SIG-M5 treated with dmso at 0.1 percent for 504 hours (cell line): ENCODE results near the gene MAP2K6.

Experiments used
- DNase-seq: peaks from one replicate; lab custom pipeline; 2025; ENCODE audit not compliant: unreplicated experiment; lab: John Stamatoyannopoulos, UW

Gene MAP2K6

DNA sequence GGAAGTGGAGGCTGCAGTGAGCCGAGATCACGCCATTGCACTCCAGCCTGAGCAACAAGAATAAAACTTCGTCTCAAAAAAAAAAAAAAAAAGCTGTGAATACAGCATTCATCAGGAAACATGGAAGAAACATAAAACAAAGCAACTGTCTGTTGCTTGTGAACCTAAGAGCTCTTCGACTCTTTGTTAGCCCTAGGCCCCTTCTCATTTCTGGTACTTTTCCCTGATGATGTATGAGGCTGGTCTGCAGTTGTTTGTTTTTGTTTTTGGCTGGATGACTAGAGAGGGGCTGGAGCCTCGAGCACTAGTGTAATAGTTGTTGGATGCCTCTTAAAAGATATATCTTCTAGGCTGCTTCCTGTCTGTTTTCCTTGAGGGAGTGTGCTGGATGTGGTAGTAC lies 113.5 kb downstream of the MAP2K6 start:
- no peak for DNase-seq

- no peak for DNase-seq
Measured at GRCh38 chr17:69533481-69534234, 119.2 kb downstream of the MAP2K6 start.

- DNase-seq: no peak
Measured at GRCh38 chr17:69534235-69534621, 119.7 kb downstream of the MAP2K6 start.

DNA sequence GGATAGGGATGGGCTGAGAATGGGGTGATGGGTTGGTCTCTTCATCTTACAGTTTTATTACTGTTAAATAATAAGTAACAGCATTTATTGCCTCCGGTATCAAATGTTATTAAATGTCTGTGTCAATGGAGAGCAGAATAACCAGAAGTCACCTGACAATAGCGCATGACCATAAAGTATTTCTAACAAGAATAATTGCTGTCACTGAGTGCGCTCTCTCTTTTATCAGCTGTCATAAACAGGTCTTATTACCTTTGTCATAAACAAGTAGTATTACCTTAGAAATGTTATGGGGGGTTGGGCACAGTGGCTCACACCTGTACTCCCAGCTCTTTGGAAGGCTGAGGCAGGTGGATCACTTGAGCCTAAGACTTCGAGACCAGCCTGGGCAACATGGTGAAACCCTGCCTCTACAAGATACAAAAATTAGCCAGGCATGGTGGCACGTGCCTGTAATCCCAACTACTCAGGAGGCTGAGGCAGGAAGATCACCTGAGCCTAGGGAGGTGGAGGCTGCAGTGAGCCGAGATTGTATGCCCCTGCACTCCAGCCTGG lies 120.6 kb downstream of the MAP2K6 start:
- DNase-seq: no peak

GRCh38 chr17:69538795-69539194 lies 124.3 kb downstream of the MAP2K6 start:
- no peak for DNase-seq

DNA sequence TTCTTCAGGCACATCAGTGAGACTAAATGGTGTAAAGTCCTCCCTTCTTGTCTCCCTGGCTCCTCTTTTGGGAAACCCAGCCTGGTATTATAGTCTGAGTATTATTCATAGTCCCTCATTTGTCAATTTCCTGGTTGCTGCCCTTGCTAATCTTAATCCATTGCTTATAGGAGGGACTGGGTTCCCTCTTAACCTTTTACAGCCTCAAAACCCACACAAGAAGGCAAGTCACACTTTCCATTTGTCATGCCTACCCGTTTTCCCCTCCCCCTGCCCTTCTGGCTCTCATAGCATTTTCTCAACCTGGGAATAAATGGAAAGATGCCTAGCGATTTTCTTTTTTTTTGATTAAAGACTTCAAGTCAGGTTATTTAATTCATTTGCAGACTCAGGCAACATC lies 124.8 kb downstream of the MAP2K6 start:
- DNase-seq: no peak

DNA sequence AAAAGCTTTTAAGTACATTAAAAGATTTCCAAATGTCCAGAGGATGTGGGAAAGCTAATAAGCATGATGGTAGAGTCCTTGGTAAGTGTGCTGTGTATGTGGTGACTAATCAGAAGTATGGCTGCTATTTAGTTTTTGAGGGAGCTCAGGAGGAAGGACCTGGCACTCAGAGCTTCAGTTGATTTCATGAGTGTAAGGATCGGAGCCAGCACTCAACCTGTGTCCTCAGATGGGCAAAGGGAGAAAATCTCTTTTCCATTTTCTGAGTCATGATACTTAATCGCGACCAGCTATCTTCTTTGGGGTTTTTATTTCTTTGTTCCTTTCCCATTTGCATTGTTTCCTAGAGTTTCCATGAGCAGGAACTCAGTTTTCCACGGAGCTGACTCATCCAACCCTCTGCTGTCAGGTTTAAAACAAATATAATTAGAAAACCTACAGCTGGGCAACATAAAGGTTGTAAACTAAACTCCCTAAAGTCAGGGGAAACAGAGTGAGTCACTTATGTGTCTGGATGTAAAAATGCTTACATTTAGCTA lies 125.4 kb downstream of the MAP2K6 start:
- no peak for DNase-seq

DNA sequence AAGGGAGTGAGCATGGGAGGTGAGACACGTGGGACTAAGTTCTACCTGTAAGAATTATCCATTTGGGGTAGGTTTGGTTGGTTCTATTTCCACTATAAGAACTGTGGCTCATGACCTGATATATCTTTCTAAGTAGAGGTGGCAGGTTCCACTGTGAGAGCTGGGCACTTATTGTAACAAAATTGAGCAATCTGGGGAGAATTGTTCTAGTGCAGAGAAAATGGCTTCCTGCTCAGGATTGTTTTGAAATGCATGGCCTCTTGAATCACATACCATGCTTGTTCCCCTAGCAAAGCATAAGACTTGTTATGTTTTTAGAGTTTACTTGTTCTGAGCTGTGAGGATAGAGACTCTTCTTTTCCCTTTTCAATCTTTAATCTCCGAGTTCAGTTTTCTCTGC lies 125.9 kb downstream of the MAP2K6 start:
- DNase-seq: no peak

- DNase-seq: no peak
Measured at GRCh38 chr17:69547230-69547629, 132.7 kb downstream of the MAP2K6 start.

GRCh38 chr17:69547947-69548346 lies 133.4 kb downstream of the MAP2K6 start:
- no peak for DNase-seq

DNA sequence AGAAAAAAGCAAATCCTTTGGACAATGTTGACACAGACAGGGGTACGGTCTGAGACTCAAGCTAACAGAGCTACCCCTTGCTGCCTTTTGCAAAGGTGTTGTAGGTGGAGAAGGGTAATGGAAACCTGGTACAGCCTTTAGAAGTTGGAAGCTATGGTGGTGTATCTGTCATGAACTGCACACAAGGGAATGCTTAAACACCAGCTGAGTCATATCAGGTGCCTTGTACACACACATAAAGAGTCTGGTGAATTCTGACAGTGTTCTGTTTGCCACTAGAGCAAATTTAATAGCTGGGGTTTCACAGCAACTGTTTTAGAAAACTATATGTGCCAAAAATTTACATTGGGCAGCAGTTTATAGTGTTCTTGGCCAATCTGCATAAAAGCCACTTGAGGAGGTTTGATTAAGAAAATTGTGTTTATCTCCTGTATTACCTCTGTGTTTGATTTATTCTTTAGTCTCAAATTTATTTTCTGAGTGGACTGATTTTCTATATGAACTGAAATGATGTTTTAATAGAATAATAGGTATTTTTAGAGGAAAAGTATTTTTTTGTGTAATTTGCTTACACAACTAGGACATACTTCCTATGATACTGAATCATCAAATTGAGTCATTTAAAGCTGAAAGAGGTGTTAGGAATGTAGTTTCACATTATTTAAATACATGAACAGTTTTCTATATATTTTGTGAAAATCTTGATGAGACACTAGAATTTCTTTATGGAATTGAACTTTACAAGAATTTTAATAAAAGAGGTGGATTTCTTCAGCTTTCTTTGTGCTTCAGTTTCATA lies 136.9 kb downstream of the MAP2K6 start:
- DNase-seq: no peak

DNA sequence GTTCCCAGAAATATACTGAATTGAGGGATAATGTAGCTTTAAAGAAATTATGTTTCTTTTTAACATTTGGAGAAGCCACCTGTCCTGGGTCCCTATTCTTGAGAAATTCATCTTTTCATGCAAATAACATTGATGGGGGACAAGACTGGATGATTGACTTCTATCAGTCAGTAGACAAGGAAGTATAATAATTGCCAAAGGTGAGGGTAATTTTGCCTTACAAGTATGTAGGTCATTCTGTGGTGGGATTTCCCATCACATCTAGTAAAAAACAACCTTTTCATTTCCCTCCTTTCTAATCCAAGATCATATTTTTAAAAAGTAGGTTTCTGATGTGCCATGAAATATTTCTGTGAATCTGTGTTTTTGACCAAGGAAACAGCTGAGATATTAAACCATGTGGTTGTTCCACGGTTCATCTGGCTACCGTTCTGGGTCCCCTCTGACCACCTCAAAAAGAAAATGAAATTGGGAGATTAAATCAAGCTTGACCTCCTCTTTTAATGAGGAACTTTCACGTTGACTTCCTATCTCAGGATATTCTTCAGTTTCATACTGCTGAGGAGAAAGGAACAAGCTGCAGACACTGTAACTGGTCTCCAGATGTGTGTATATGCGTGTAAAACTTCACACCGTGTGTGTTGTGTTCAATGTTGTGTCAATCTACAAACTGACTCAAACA lies 138.6 kb downstream of the MAP2K6 start:
- DNase-seq: no peak

GRCh38 chr17:69555056-69555455 lies 140.6 kb downstream of the MAP2K6 start:
- no peak for DNase-seq

- no peak for DNase-seq
Measured at GRCh38 chr17:69557339-69557738, 142.8 kb downstream of the MAP2K6 start.

DNA sequence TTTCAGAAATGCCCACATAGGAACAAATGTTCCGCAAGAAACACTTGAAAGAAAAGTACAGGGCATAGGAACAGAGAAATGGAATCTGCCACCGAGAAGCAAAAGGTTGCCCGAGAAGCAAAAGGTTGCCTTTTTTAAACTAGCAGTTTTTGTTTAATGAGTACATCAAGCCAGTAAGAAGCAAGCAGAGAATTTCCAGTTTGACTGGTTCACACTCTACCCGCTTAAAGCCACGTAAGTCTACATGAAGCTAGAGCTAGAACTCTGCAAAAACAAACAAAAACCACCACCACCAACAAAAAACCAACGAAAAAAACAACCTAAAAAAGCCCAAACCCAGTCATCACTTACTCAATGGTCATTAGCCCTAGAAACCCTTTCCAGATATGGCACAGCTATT lies 144.3 kb downstream of the MAP2K6 start:
- no peak for DNase-seq

- DNase-seq: no peak
Measured at GRCh38 chr17:69560987-69561441, 146.5 kb downstream of the MAP2K6 start.

- DNase-seq: no peak
Measured at GRCh38 chr17:69561462-69561861, 147.0 kb downstream of the MAP2K6 start.

DNA sequence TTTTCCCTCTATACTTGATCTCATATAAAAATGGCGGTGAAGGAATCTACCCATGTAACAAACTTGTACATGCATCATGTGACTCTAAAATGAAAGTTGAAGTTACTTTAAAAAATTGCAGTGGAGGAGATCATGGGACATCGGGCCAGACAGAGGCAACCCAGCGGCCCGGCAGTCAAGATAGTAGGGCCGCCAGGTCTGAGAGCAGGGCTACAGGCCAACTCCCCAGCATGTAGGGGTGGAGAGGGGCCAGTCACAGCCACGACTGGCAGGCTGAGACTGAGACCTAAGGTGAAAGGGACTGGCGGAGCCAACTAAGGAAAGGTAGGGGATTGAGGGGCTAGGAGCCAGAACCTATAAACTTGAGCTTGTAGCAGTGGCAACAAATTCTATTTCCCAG lies 150.9 kb downstream of the MAP2K6 start:
- no peak for DNase-seq

- DNase-seq: peak; percentile 3
Measured at GRCh38 chr17:69567130-69567529, 152.6 kb downstream of the MAP2K6 start.

DNA sequence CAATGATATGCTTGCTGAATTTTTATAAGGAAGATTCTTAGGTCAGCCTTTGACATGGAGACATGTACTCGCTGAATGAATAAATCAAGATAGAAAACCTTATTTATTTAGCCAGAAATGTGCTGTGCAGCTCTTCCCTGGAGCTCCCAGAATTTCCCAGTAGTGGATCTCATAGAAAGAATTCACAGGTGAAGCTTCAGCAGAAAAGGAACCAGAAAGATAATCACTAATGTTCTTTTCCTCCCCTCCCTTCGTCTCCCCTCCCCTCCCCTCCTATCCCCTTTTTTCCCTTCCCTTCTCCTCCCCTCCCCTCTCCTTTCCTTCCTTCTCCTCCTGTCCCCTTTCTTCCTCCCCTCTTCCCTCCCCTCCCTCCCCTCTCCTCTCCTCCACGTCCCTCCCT lies 158.2 kb downstream of the MAP2K6 start:
- DNase-seq: no peak

- no peak for DNase-seq
Measured at GRCh38 chr17:69573396-69573795, 158.9 kb downstream of the MAP2K6 start.
